HepG2 (cell line): Measurements from ENCODE around the gene DHX16. TPM values are rescaled to one million over a fixed set of nuclear protein-coding genes. Genes with fewer than 3 reads are reported as not detected.

Experiments
- ATAC-seq: fragments of 200-7000 bp; cut with Tn5 transposase; 3 replicates; pipeline ENCODE4 v1.9.1; 2020; ENCODE audit warnings: mild to moderate bottlenecking, moderate library complexity
- BruUV-seq: library from RNA; stranded (reverse); fragments of 400-500 nt; replicated peaks from 2 replicates; lab custom pipeline; 2021; lab: Mats Ljungman, UMichigan
- CTCF ChIA-PET: fragments of 300-600 bp; formaldehyde crosslinking; extraction: SDS; loops from one replicate; lab custom pipeline; 2021; ENCODE audit warnings: low total read pairs, inconsistent platforms, low intra/inter-chr PET ratio; lab: Yijun Ruan, JAX
- POLR2A ChIA-PET: fragments of 350-600 bp; sonication (Branson Sonifier 250); formaldehyde crosslinking; loops from one replicate; lab custom pipeline; 2020; ENCODE audit warnings: antibody characterized with exemption, inconsistent platforms; lab: Yijun Ruan, JAX
- DNase-seq: peaks from one replicate; pipeline ENCODE4 v3.0.0-alpha.2; 2015; ENCODE audit warnings: low spot score
- FAIRE-seq: peaks from 3 replicates; lab custom pipeline; 2011; peaks lifted over from hg19 to GRCh38; lab: Jason Lieb, UNC
- H2AFZ ChIP-seq: one replicate; pipeline ENCODE4 v1.6.1; 2011; ENCODE audit warnings: low read length, inconsistent platforms
- H3K27ac ChIP-seq: fragments of 300-600 bp; 3 replicates; pipeline ENCODE4 v1.8.0; 2011; ENCODE audit warnings: mixed run types, mild to moderate bottlenecking, mixed read lengths, low read length, inconsistent platforms; ENCODE audit not compliant: insufficient read depth; ENCODE audit errors: extremely low read length
- H3K27me3 ChIP-seq, 2 experiments: fragments of 200-600 bp in 1 of 2; 2 replicates in 1 of 2; 3 replicates in 1 of 2; pipeline versions ENCODE4 v1.6.0 to v1.8.0; 2011; ENCODE audit warnings: low read length in 2 of 2, mild to moderate bottlenecking in 2 of 2, moderate library complexity in 2 of 2, inconsistent platforms in 1 of 2; ENCODE audit not compliant: insufficient read depth in 2 of 2, control insufficient read depth in 1 of 2
- H3K36me3 ChIP-seq, 2 experiments: fragments of 200-600 bp in 1 of 2; replicated peaks in 1 of 2; 2 replicates in 1 of 2; 3 replicates in 1 of 2; pipeline versions ENCODE4 v1.5.1 to v1.8.0; 2011; ENCODE audit warnings: low read length in 2 of 2, inconsistent platforms in 1 of 2; ENCODE audit not compliant: insufficient read depth in 2 of 2, control insufficient read depth in 1 of 2
- H3K4me1 ChIP-seq: 2 replicates; pipeline ENCODE4 v1.5.1; 2012; ENCODE audit warnings: low read length, inconsistent platforms; ENCODE audit not compliant: insufficient read depth
- H3K4me2 ChIP-seq: 2 replicates; pipeline ENCODE4 v1.6.0; 2011; ENCODE audit warnings: low read depth, low read length, inconsistent platforms
- H3K4me3 ChIP-seq, 3 experiments: fragments of 200-600 bp in 1 of 3; sonication (generic), shearing (Covaris generic) in 1 of 3; replicated peaks in 1 of 3; 2 replicates each; pipeline ENCODE4 v1.5.1; 2011 to 2016; ENCODE audit warnings: low read length in 3 of 3, inconsistent platforms in 2 of 3, low read depth in 2 of 3, mild to moderate bottlenecking in 2 of 3, control low read depth in 1 of 3, mixed read lengths in 1 of 3; ENCODE audit not compliant: insufficient read depth in 1 of 3
- H3K79me2 ChIP-seq: one replicate; pipeline ENCODE4 v1.6.1; 2011; ENCODE audit warnings: low read length, inconsistent platforms; ENCODE audit not compliant: insufficient read depth
- H3K9ac ChIP-seq: 2 replicates; pipeline ENCODE4 v1.6.0; 2011; ENCODE audit warnings: mild to moderate bottlenecking, low read depth, low read length, inconsistent platforms; ENCODE audit not compliant: insufficient read depth
- H3K9me3 ChIP-seq: 2 replicates; pipeline ENCODE4 v1.5.1; 2012; ENCODE audit warnings: mild to moderate bottlenecking, low read length
- H4K20me1 ChIP-seq: 2 replicates; pipeline ENCODE4 v1.6.0; 2011; ENCODE audit warnings: inconsistent platforms, mild to moderate bottlenecking, low read length, moderate library complexity; ENCODE audit not compliant: insufficient read depth
- DZIP1 ChIP-seq: sonication (generic); formaldehyde crosslinking; IDR thresholded peaks from 2 replicates; pipeline ENCODE4 v1.5.0; 2020; ENCODE audit warnings: mild to moderate bottlenecking, missing genetic modification reagents
- ELF3 ChIP-seq: IDR thresholded peaks from 2 replicates; pipeline ENCODE4 v1.6.1; 2016; ENCODE audit warnings: missing genetic modification reagents, missing compliant biosample characterization
- FOXA1 ChIP-seq, 2 experiments: fragments of 450-650 bp in 1 of 2; sonication (generic) in 1 of 2; formaldehyde crosslinking in 1 of 2; IDR thresholded peaks; 2 replicates each; pipeline versions ENCODE4 v1.4.0 to v1.6.1; 2016 to 2020; ENCODE audit warnings: missing genetic modification reagents in 1 of 2
- FOXM1 ChIP-seq: sonication (generic); formaldehyde crosslinking; IDR thresholded peaks from 2 replicates; pipeline ENCODE4 v1.5.0; 2020; ENCODE audit warnings: missing genetic modification reagents
- HHEX ChIP-seq: IDR thresholded peaks from 2 replicates; pipeline ENCODE4 v1.6.1; 2016; ENCODE audit warnings: control low read depth
- SNAPC5 ChIP-seq: sonication (generic); formaldehyde crosslinking; IDR thresholded peaks from 2 replicates; pipeline ENCODE4 v1.8.1; 2023; ENCODE audit warnings: mild to moderate bottlenecking, missing genetic modification reagents, borderline replicate concordance
- SRSF1 ChIP-seq: fragments of 200-400 bp; formaldehyde crosslinking; optimal IDR thresholded peaks from 2 replicates; pipeline ENCODE3; 2017; ENCODE audit warnings: mild to moderate bottlenecking, low read depth, low read length, moderate library complexity
- TARDBP ChIP-seq: sonication (generic); formaldehyde crosslinking; IDR thresholded peaks from 2 replicates; pipeline ENCODE4 v1.8.0; 2022; ENCODE audit warnings: mild to moderate bottlenecking, missing genetic modification reagents
- YEATS2 ChIP-seq: sonication (generic); formaldehyde crosslinking; IDR thresholded peaks from 2 replicates; pipeline ENCODE4 v1.4.0; 2020; ENCODE audit warnings: missing genetic modification reagents, borderline replicate concordance
- ZBTB7B ChIP-seq: sonication (generic); formaldehyde crosslinking; IDR thresholded peaks from 2 replicates; pipeline ENCODE4 v1.4.0; 2020; ENCODE audit warnings: missing genetic modification reagents
- ZNF281 ChIP-seq: sonication (generic); formaldehyde crosslinking; IDR thresholded peaks from 2 replicates; pipeline ENCODE4 v1.4.0; 2020; ENCODE audit warnings: missing genetic modification reagents, borderline replicate concordance
- ZNF574 ChIP-seq: sonication (generic); formaldehyde crosslinking; IDR thresholded peaks from 2 replicates; pipeline ENCODE4 v1.4.0; 2020; ENCODE audit warnings: missing genetic modification reagents
- ZNF598 ChIP-seq: sonication (generic); formaldehyde crosslinking; IDR thresholded peaks from 2 replicates; pipeline ENCODE4 v1.5.1; 2020; ENCODE audit warnings: mild to moderate bottlenecking, missing genetic modification reagents, borderline replicate concordance
- WGBS: methylation state at CpG from one replicate; pipeline ENCODE4 v1.1.6; 2017; ENCODE audit warnings: low lambda C conversion rate; 5-methylcytosine and 5-hydroxymethylcytosine counted together
- in situ Hi-C: cut with HindIII; loops from 2 replicates; pipeline ENCODE4 v1.10.0; 2017; ENCODE audit warnings: low pct_unique_long_range_greater_than_20kb; ENCODE audit not compliant: extremely low pct_ligation_motif_present
- intact Hi-C: fragments of 100-400 bp; cut with micrococcal nuclease; formaldehyde crosslinking; loops from one replicate; pipeline ENCODE4 v1.10.0; 2022; ENCODE audit not compliant: unreplicated experiment
- polyA plus RNA-seq, 8 experiments: library from polyadenylated mRNA; depleted of rRNA in 3 of 8; stranded (reverse) in 7 of 8; unstranded in 1 of 8; fragments of >200 nt; fragmentation: Illumina TruSeq in 4 of 8; extraction: Trizol in 4 of 8; gene quantifications; 2 replicates each; pipeline versions ENCODE4 v1.2.1 to v1.2.3, GENCODE V29; 2011 to 2016; ENCODE audit warnings: low read depth in 4 of 8, missing spikeins in 1 of 8, mixed read lengths in 1 of 8; ENCODE audit not compliant: insufficient read depth in 1 of 8
- total RNA-seq, 5 experiments: library from RNA; depleted of rRNA; stranded (reverse); fragments of >200 nt; fragmentation: Illumina TruSeq; extraction: Trizol; gene quantifications; 2 replicates each; pipeline ENCODE4 v1.2.3, GENCODE V29; 2016; ENCODE audit warnings: low read depth in 1 of 5

DHX16 gene
- total and polyA plus RNA-seq, 2 of the 13 experiments (the other 11 are each of a cell fraction or from before 2014, with no cell fraction given): 57.0 to 58.5 TPM

GRCh38 chr6:30614044-30614842 lies 58.6 kb downstream of the DHX16 start:
- intact Hi-C loops (no loop called here), in situ Hi-C loops (no loop called here)
- peak overlapping the region; percentile 98 for H3K27ac ChIP-seq
- DNase-seq: no peak
- peak overlapping the region; percentile 13 to 87 (median 19); a peak in 3 of 6 replicates for H3K4me3 ChIP-seq
- H3K79me2 ChIP-seq: peaks cover 39% of the 10 kb centered on the region
- no peak overlapping the region for H2AFZ ChIP-seq
- H3K36me3 ChIP-seq: peaks cover 2 to 11% of the 10 kb centered on the region in 2 experiments
- H3K27me3 ChIP-seq: no peaks in the 10 kb centered on the region; a peak in 1 of 5 replicates
- FAIRE-seq: no peak
- WGBS: 77% methylated on average over 8 of the region's 8 CpGs
- BruUV-seq: no TSS peak
- ChIA-PET CTCF (no interaction called here), POLR2A (interaction anchor here (0.6 to 4.8 kb wide), 46 partner anchors 11 to 1208 kb away, joined by 3 to 172 read pairs (median 4); partner anchors contain the start of genes ABCF1, ATAT1, C6orf136 and DHX16)
- no peak for ATAC-seq
- peaks cover 12% of the 10 kb centered on the region for H4K20me1 ChIP-seq
- peak overlapping the region; percentile 100 for H3K9ac ChIP-seq
- peak overlapping the region; percentile 88 for H3K4me2 ChIP-seq
- no peaks in the 10 kb centered on the region for H3K9me3 ChIP-seq
- H3K4me1 ChIP-seq: peaks cover 30% of the 10 kb centered on the region
- TF ChIP-seq YEATS2: no peak
- TF ChIP-seq ZNF598 (CRISPR knock-in tag): no peak; the same call in 1 of the 2 replicates
- TF ChIP-seq ZNF281 (CRISPR knock-in tag): no peak
- TF ChIP-seq FOXA1 (IDR thresholded peaks at IDR 0.05): no peak
- TF ChIP-seq FOXA1 (CRISPR knock-in tag; IDR thresholded peaks at IDR 0.05): no peak
- TF ChIP-seq ZNF574 (CRISPR knock-in tag): no peak
- no peak; the same call in 1 of the 2 replicates for TF ChIP-seq TARDBP (CRISPR knock-in tag)
- no peak for TF ChIP-seq DZIP1 (CRISPR knock-in tag)
- no peak for TF ChIP-seq SRSF1
- no peak for TF ChIP-seq ELF3 (CRISPR knock-in tag)
- no peak for TF ChIP-seq SNAPC5 (CRISPR knock-in tag)
- no peak for TF ChIP-seq ZBTB7B (CRISPR knock-in tag)
- no peak for TF ChIP-seq HHEX (CRISPR knock-in tag)
- no peak for TF ChIP-seq FOXM1
